Fibroblast of skin of right biceps (primary cell): ENCODE results near the gene CCSER1.
"Not testable (repeated sequence)": the region's sequence is repeated elsewhere in the genome, so short reads cannot be mapped to it uniquely, and the experiment has no call there.

Source experiments
- DNase-seq: peaks from one replicate; pipeline ENCODE4 v3.0.0-alpha.2; 2013

CCSER1 gene

GRCh38 chr4:90584051-90584450 lies 456.9 kb downstream of the CCSER1 start:
- no peak for DNase-seq

- no peak for DNase-seq
Measured at GRCh38 chr4:90585961-90586360, 458.8 kb downstream of the CCSER1 start.

- no peak for DNase-seq
Measured at GRCh38 chr4:90586799-90587198, 459.6 kb downstream of the CCSER1 start.

GRCh38 chr4:90597927-90598326 lies 470.7 kb downstream of the CCSER1 start:
- no peak for DNase-seq

GRCh38 chr4:90598741-90599140 lies 471.5 kb downstream of the CCSER1 start:
- no peak for DNase-seq

- no peak for DNase-seq
Measured at GRCh38 chr4:90602726-90603125, 475.5 kb downstream of the CCSER1 start.

GRCh38 chr4:90603540-90603939 lies 476.3 kb downstream of the CCSER1 start:
- DNase-seq: no peak

- DNase-seq: no peak
Measured at GRCh38 chr4:90606781-90607180, 479.6 kb downstream of the CCSER1 start.

- DNase-seq: no peak
Measured at GRCh38 chr4:90614371-90614770, 487.2 kb downstream of the CCSER1 start.

- no peak for DNase-seq
Measured at GRCh38 chr4:90621080-90621479, 493.9 kb downstream of the CCSER1 start.

- DNase-seq: no peak
Measured at GRCh38 chr4:90624781-90625180, 497.6 kb downstream of the CCSER1 start.

- DNase-seq: no peak
Measured at GRCh38 chr4:90641861-90642599, 514.8 kb downstream of the CCSER1 start.

- no peak for DNase-seq
Measured at GRCh38 chr4:90643156-90643555, 516.0 kb downstream of the CCSER1 start.

GRCh38 chr4:90648311-90648710 lies 521.1 kb downstream of the CCSER1 start:
- no peak for DNase-seq

GRCh38 chr4:90648791-90649190 lies 521.6 kb downstream of the CCSER1 start:
- no peak for DNase-seq

- DNase-seq: no peak
Measured at GRCh38 chr4:90660672-90661071, 533.5 kb downstream of the CCSER1 start.

GRCh38 chr4:90670183-90670582 lies 543.0 kb downstream of the CCSER1 start:
- no peak for DNase-seq

- no peak for DNase-seq
Measured at GRCh38 chr4:90689739-90690138, 562.5 kb downstream of the CCSER1 start.

- no peak for DNase-seq
Measured at GRCh38 chr4:90695411-90695810, 568.2 kb downstream of the CCSER1 start.

- DNase-seq: not testable (repeated sequence)
Measured at GRCh38 chr4:90705501-90705900, 578.3 kb downstream of the CCSER1 start.

- no peak for DNase-seq
Measured at GRCh38 chr4:90715242-90715641, 588.0 kb downstream of the CCSER1 start.

- no peak for DNase-seq
Measured at GRCh38 chr4:90718931-90719330, 591.7 kb downstream of the CCSER1 start.

- peak; percentile 10 for DNase-seq
Measured at GRCh38 chr4:90727938-90728337, 600.7 kb downstream of the CCSER1 start.

- DNase-seq: no peak
Measured at GRCh38 chr4:90730752-90731151, 603.6 kb downstream of the CCSER1 start.

GRCh38 chr4:90733211-90733610 lies 606.0 kb downstream of the CCSER1 start:
- DNase-seq: no peak
